Measurements from ENCODE around the gene TRABD2B.
A peak's percentile ranks its signal among the peaks of the same experiment; 100 is the strongest.

Gene TRABD2B

DNA sequence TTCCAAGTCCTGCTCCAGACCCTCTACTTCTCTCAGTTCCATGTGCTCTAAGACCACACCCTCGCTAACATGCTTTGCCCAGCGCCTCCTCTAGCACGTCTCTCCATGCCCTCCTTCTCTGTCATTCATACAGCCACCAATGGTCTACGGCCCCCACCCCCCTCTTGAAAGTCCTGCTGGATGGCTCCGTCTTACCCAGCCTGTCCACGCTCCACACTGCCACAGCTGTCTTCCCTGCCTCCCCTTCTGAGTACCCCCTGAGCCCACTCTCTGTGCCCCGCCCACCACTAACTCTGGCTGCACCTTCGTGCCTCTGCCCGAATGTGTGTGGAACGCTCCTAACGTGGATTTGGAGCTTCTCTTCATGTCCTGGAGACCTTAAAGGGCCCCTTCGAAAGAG lies 244.6 kb downstream of the TRABD2B start:
- DNase-seq (ENCODE audit: insufficient read length, low spot score) (no peak), FAIRE-seq (no peak)
- TF ChIP-seq POLR2A (IDR thresholded peaks at IDR 0.05; ENCODE audit: low read depth, low read length): no peak

GRCh38 chr1:47751996-47752451 lies 245.2 kb downstream of the TRABD2B start:
- FAIRE-seq (no peak), DNase-seq (ENCODE audit: insufficient read length, low spot score) (no peak)
- TF ChIP-seq POLR2A (IDR thresholded peaks at IDR 0.05; ENCODE audit: low read depth, low read length): no peak

GRCh38 chr1:47751193-47751592 lies 246.0 kb downstream of the TRABD2B start:
- no peak for DNase-seq (ENCODE audit: insufficient read length, low spot score)
- no peak for TF ChIP-seq POLR2A (IDR thresholded peaks at IDR 0.05; ENCODE audit: low read depth, low read length)
- no peak for FAIRE-seq

DNA sequence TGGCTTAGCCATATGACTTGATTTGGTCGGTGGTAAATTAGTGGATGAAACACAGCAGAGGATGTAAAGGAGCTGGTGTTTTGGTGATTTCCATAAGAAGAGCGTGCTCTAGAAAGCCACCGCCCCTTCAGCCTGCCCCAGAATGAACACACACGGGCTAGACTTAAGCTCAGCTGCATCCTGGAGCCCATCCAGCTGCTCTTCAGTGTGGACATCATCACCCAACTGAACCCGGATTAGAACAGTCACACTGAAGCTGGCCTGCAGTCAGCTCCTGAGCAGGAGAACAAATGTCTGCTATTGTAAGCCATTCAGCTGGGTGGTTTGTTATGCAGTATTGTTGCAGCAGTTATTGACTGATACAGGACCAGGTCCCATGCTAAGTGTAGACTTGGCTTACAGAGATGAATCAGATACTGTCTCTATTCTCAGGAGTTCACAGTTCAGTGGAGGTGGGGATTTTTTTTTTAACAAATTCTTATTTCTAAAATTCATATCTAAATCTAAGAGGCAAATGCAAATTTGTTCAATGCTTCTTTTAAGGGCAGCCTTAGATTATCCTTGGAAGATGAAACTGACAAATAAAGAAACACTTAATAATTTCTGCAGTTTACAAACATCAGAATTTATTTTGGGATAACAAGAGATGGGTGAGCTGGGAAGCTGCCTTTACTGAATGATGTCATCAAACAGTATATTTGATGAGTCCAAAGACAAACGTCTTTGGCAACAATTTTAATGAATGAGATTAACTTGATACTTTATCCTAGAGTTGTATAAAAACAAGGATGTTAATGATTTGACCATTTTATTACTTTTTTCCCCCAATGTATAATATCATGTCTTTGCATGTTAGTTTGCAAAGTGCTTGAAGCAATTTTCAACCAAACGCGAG lies 251.2 kb downstream of the TRABD2B start:
- DNase-seq (ENCODE audit: insufficient read length, low spot score): no peak
- FAIRE-seq: no peak
- no peak for TF ChIP-seq POLR2A (IDR thresholded peaks at IDR 0.05; ENCODE audit: low read depth, low read length)

DNA sequence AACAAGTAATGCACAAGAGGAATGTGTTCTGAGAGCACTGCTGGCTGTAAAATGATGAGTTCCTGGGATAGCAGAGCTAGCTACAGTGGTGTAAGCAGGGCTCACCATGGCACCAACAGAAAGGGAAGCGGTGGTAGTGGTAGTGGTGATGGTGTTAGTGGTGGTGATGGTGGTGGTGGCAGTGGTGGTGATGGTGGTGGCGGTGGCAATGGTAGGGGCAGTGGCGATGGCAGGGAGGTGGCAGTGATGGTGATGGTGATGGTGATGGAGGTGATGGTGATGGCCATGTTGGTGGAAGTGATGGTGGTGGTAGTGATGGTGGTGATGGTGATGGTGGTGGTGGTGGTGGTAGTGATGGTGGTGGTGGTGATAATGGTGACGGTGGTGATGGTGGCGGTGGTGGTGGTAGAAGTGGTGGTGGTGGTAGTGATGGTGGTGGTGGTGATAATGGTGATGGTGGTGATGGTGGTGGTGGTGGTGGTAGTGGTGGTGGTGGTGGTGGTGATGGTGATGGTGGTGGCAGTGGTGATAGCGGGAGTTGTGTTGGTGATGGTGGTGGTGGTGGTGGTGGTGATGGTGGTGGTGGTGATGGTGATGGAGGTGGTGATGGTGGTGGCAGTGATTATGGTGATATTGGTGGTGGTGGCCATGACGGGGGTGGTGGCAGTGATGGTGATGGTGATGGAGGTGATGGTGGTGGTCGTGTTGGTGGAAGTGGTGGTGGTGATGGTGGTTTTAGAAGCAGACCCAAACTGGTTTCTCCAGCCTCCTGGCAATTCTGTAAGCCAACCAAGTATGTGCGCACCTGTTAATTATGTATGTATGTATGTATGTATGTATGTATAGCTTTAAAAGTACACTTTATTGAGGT lies 254.1 kb downstream of the TRABD2B start:
- TF ChIP-seq POLR2A (IDR thresholded peaks at IDR 0.05; ENCODE audit: low read depth, low read length): no peak
- DNase-seq (ENCODE audit: insufficient read length, low spot score): no peak
- no peak for FAIRE-seq

GRCh38 chr1:47738560-47739182 lies 258.5 kb downstream of the TRABD2B start:
- no peak for TF ChIP-seq POLR2A (IDR thresholded peaks at IDR 0.05; ENCODE audit: low read depth, low read length)
- DNase-seq (ENCODE audit: insufficient read length, low spot score): no peak
- no peak for FAIRE-seq

GRCh38 chr1:47732489-47732888 lies 264.7 kb downstream of the TRABD2B start:
- TF ChIP-seq POLR2A (IDR thresholded peaks at IDR 0.05; ENCODE audit: low read depth, low read length): no peak
- DNase-seq (ENCODE audit: insufficient read length, low spot score) (no peak), FAIRE-seq (no peak)

DNA sequence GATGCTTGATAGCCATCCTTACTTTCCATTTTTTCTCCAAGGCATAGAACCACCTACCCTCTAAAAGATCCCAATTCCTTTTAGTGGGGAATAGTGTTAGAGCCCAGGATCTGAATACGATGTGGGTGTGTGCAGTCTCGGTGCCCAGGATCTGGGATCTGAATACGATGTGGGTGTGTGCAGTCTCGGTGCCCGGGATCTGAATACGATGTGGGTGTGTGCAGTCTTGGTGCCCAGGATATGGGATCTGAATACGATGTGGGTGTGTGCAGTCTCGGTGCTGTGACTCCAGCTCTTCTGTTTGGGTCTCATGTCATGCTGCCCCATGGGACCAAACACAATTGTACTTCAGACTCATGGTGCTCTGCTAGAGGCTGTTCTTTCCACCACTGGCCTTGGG lies 265.5 kb downstream of the TRABD2B start:
- no peak for TF ChIP-seq POLR2A (IDR thresholded peaks at IDR 0.05; ENCODE audit: low read depth, low read length)
- no peak for DNase-seq (ENCODE audit: insufficient read length, low spot score)
- no peak for FAIRE-seq

GRCh38 chr1:47729685-47730084 lies 267.5 kb downstream of the TRABD2B start:
- DNase-seq (ENCODE audit: insufficient read length, low spot score) (no peak), FAIRE-seq (no peak)
- no peak for TF ChIP-seq POLR2A (IDR thresholded peaks at IDR 0.05; ENCODE audit: low read depth, low read length)

- no peak for FAIRE-seq
- no peak for TF ChIP-seq POLR2A (IDR thresholded peaks at IDR 0.05; ENCODE audit: low read depth, low read length)
- DNase-seq (ENCODE audit: insufficient read length, low spot score): no peak
Observed at GRCh38 chr1:47727697-47728085, 269.5 kb downstream of the TRABD2B start.

DNA sequence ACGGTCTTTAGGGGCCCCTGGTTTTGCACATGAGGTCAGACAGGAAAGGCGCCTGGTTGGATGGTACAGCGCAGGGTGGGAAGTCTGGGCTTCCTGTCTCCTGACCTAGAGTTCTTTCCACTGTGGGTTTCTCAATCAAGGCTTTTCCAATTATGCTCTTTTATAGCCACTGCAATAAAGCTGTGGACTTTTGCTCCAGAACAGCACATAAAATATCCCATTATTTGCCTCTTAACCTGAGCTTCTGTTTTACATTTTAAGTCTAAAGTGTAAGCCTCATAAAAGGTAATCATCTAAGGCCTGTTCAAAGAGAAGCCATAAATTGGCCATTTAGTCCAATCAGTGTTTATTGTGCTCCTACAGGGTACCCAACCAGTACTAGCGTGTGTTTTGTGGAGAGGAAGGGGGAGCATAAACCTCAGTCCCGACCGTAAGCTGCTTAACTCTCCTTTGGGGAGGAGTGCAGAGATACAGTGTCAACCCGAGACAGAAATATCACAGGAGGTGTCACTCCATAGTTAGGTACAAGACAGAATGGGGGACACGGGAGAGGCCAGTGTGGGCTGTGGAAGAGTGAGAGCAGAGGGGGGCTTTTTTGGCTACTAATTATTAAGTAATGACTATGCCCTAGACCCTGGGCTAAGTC lies 270.0 kb downstream of the TRABD2B start:
- no peak for TF ChIP-seq POLR2A (IDR thresholded peaks at IDR 0.05; ENCODE audit: low read depth, low read length)
- no peak for DNase-seq (ENCODE audit: insufficient read length, low spot score)
- FAIRE-seq: no peak

DNA sequence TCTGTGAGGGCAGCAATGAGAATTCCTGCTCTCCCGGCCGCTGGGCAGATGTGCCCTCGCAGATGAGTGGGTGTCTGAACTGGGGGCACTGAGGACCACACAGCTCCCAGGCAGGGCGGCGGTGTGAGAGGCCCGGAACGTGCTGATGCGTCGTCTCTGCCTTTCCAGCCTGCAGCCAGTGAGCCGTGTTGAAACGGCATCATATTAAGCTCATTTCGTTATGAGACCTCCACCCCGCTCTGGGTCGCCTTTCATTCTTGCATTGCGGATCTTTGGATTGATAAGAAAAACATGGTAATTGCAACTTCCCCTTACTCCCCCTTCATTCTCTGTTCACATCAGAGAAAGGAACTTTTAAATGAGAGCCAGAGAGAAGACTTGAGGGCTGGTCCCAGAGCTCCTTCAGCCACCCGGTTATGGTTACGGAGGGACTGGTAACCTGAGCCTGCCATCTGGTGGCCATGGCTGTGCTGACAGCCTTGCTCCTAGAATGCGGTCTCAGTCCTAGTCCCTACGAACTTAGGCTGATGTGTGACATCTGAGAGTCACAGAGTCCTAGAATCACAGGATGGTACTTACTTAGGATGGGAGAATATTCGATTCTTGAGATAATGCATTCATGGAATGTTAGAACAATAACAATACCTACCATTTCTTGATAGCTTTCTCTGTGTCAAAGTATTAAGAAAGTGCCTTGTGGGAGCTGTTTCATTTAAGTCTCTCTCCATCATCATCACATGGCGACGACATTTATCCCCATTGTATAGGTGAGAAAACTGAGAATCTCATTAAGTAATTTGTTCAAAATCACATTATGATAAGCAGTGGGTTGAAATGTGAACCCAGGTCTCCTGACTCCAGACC lies 271.0 kb downstream of the TRABD2B start:
- no peak for FAIRE-seq
- TF ChIP-seq POLR2A (IDR thresholded peaks at IDR 0.05; ENCODE audit: low read depth, low read length): no peak
- DNase-seq (ENCODE audit: insufficient read length, low spot score): peak; percentile 79

All from H54 (cell line).